A673 (cell line): ENCODE data around the gene C6orf58. TPM values are rescaled to one million over a fixed set of nuclear protein-coding genes. Genes with fewer than 3 reads are reported as not detected.
A peak's percentile ranks its signal among the peaks of the same experiment; 100 is the strongest.

Experiments used
- Bru-seq: library from RNA; stranded (reverse); fragments of 400-500 nt; gene quantifications from one replicate; lab custom pipeline; 2021; lab: Mats Ljungman, UMichigan
- BruChase-seq, 2 experiments: library from RNA; stranded (reverse); fragments of 400-500 nt; gene quantifications; one replicate each; lab custom pipeline; 2021; lab: Mats Ljungman, UMichigan
- BruUV-seq: library from RNA; stranded (reverse); fragments of 400-500 nt; replicated peaks from 2 replicates; lab custom pipeline; 2021; lab: Mats Ljungman, UMichigan
- CTCF ChIA-PET: fragments of 300-600 bp; sonication (Branson Sonifier 250); formaldehyde crosslinking; loops from one replicate; lab custom pipeline; 2022; ENCODE audit warnings: antibody characterized with exemption; lab: Charles Lee
- POLR2A ChIA-PET: fragments of 300-600 bp; sonication (Branson Sonifier 250); formaldehyde crosslinking; loops from one replicate; lab custom pipeline; 2022; ENCODE audit warnings: antibody characterized with exemption; ENCODE audit not compliant: low non-redundant PET; lab: Charles Lee
- DNase-seq: peaks from one replicate; pipeline ENCODE4 v3.0.0-alpha.2; 2015; ENCODE audit warnings: low spot score
- H3K27ac ChIP-seq: fragments of 200-600 bp; sonication (generic); 2 replicates; pipeline ENCODE4 v1.5.1; 2016; ENCODE audit warnings: mixed run types, low read depth, mild to moderate bottlenecking, mixed read lengths, antibody characterized with exemption, low read length; ENCODE audit not compliant: poor library complexity, severe bottlenecking
- H3K27me3 ChIP-seq: fragments of 200-600 bp; sonication (generic); replicated peaks from 2 replicates; pipeline ENCODE4 v1.6.1; 2017; ENCODE audit warnings: mixed run types, low read depth, mild to moderate bottlenecking, mixed read lengths, antibody characterized with exemption, low read length; ENCODE audit not compliant: insufficient read depth, poor library complexity
- H3K36me3 ChIP-seq: fragments of 200-600 bp; sonication (generic); 2 replicates; pipeline ENCODE4 v1.6.1; 2016; ENCODE audit warnings: mixed run types, mild to moderate bottlenecking, mixed read lengths, antibody characterized with exemption, low read length; ENCODE audit not compliant: insufficient read depth, poor library complexity, severe bottlenecking
- H3K4me1 ChIP-seq: fragments of 200-600 bp; sonication (generic); 2 replicates; pipeline ENCODE4 v1.6.1; 2017; ENCODE audit warnings: mixed run types, mild to moderate bottlenecking, mixed read lengths, antibody characterized with exemption, low read length; ENCODE audit not compliant: insufficient read depth, poor library complexity, severe bottlenecking
- H3K4me3 ChIP-seq: fragments of 200-600 bp; sonication (generic); 2 replicates; pipeline ENCODE4 v1.5.1; 2016; ENCODE audit warnings: low read depth, mixed run types, mild to moderate bottlenecking, mixed read lengths, low read length; ENCODE audit not compliant: poor library complexity, severe bottlenecking
- H3K9me3 ChIP-seq: fragments of 200-600 bp; sonication (generic); 2 replicates; pipeline ENCODE4 v1.6.1; 2016; ENCODE audit warnings: mixed run types, low read depth, mild to moderate bottlenecking, mixed read lengths, antibody characterized with exemption, low read length; ENCODE audit not compliant: poor library complexity, severe bottlenecking
- CTCF ChIP-seq: fragments of 300-800, 200-600 bp; sonication (generic); conservative IDR thresholded peaks from 2 replicates; pipeline ENCODE4 v1.5.1; 2017; ENCODE audit warnings: low read depth, mild to moderate bottlenecking, antibody characterized with exemption, low read length, moderate library complexity, mixed read lengths
- EZH2 ChIP-seq: fragments of 200-600 bp; sonication (generic); IDR thresholded peaks from 2 replicates; pipeline ENCODE4 v1.6.1; 2017; ENCODE audit warnings: borderline replicate concordance, low read depth, mild to moderate bottlenecking, mixed read lengths, antibody characterized with exemption, low read length; ENCODE audit not compliant: poor library complexity, severe bottlenecking
- intact Hi-C: fragments of 100-400 bp; cut with micrococcal nuclease; formaldehyde crosslinking; loops from one replicate; pipeline ENCODE4 v1.10.0; 2022; ENCODE audit not compliant: unreplicated experiment
- long read RNA-seq: library from polyadenylated mRNA; stranded (forward); transcript quantifications from one replicate; pipeline ENCODE4 v2.0.0, GENCODE V29; 2022
- total RNA-seq: library from RNA; stranded (reverse); gene quantifications from 2 replicates; pipeline ENCODE4 v1.2.3, GENCODE V29; 2021

The C6orf58 gene
- 0.64 and 1.1 TPM in 2 replicates for total RNA-seq
- Bru-seq, nascent RNA, result percentile 41 among the genes with signal in this experiment
- percentile 41 among the genes with signal in this experiment for BruChase-seq, experiment 1, labeled RNA remaining after a 2-hour chase
- BruChase-seq, experiment 2, labeled RNA remaining after a 6-hour chase, result percentile 36 among the genes with signal in this experiment
- long read RNA-seq, partial matches to known transcripts, result 0 of 1 reads
- long read RNA-seq, other reads (novel, unspliced or antisense), result 1 of 1 reads

DNA sequence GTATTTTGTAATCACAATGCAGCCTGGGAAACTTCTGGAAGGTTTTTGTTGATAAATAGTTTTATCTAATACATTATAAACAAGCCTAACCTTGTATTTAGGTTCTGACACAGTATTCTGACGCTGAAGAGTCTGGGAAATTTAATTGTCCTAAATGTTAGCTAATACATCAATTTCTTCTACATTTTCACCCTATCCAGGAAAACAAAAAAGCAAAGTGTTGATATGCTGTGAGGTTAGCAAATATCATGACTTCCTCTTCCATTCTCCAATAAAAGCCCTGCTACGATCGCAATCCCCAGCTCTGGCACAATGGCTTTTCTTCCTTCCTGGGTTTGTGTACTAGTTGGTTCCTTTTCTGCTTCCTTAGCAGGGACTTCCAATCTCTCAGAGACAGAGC lies at the start of gene C6orf58:
C6orf58 (plus strand) TSS at position 301 of the 400 bp plus-strand sequence; CDS start at position 313, 12 bp downstream.
- intact Hi-C loops, result no loop called here
- BruUV-seq, result no TSS peak
- DNase-seq, result no peak

DNA sequence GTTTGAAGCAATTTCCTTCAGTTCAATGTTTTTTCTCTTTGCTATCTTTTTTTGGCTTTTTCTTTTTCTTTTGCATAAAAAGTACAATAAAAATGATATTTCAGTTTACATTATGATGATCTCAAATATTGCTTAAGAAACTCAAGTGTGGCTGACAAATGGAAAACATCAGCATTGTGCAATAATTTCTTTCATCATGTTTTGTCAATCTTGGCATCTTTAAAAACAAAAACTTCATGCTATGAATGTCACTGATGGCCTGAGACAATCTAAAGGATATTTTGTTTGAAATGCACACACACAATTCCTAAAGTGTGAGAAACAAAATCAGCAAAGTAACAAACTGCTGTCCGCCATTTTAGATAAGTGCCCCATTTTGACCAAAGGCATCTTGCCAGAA lies 44.0 kb upstream of the C6orf58 start:
- intact Hi-C loops, result no loop called here
- no peak for TF ChIP-seq CTCF
- TF ChIP-seq EZH2, result no peak
- no TSS peak for BruUV-seq
- H3K27me3 ChIP-seq, result no peaks in the 10 kb centered on the region
- DNase-seq, result no peak
- H3K9me3 ChIP-seq, result no peaks in the 10 kb centered on the region
- no peak overlapping the region for H3K27ac ChIP-seq
- H3K4me1 ChIP-seq, result no peaks in the 10 kb centered on the region
- no peak overlapping the region for H3K4me3 ChIP-seq
- no peaks in the 10 kb centered on the region for H3K36me3 ChIP-seq
- ChIA-PET CTCF (no interaction called here), POLR2A (no interaction called here)

More for the DNA sequence above, at the start of gene C6orf58:
- Histone ChIP-seq H3K9me3 (no peaks in the 10 kb centered on the region), H3K27ac (no peak within 1 kb of the TSS), H3K4me1 (no peaks in the 10 kb centered on the region), H3K36me3 (no peaks in the 10 kb centered on the region), H3K4me3 (no peak within 1 kb of the TSS), H3K27me3 (no peaks in the 10 kb centered on the region)
- TF ChIP-seq CTCF (no peak), EZH2 (no peak)
- ChIA-PET CTCF (no interaction called here), POLR2A (no interaction called here)

- Histone ChIP-seq H3K27ac (no peak overlapping the region), H3K4me1 (no peaks in the 10 kb centered on the region), H3K36me3 (no peaks in the 10 kb centered on the region), H3K9me3 (no peaks in the 10 kb centered on the region), H3K27me3 (no peaks in the 10 kb centered on the region), H3K4me3 (no peak overlapping the region)
- intact Hi-C loops, result no loop called here
- ChIA-PET POLR2A (no interaction called here), CTCF (no interaction called here)
- no TSS peak for BruUV-seq
- DNase-seq, result no peak
- TF ChIP-seq EZH2 (no peak), CTCF (no peak)
Observed at GRCh38 chr6:127533736-127534135, 43.2 kb upstream of the C6orf58 start.
